K562 (cell line): ENCODE measurements around the gene RALA. TPM values are rescaled to one million over a fixed set of nuclear protein-coding genes. Genes with fewer than 3 reads are reported as not detected.

Experiments
- ARID2 ChIP-seq: fragments of 450-650 bp; IDR thresholded peaks from 2 replicates; pipeline ENCODE4 v1.6.1; 2017; ENCODE audit warnings: antibody characterized with exemption, mild to moderate bottlenecking
- BCL6 ChIP-seq: fragments of 250-450 bp; sonication (Bioruptor Pico); IDR thresholded peaks from 2 replicates; pipeline ENCODE4 v1.4.0; 2020
- CEBPG ChIP-seq, 3 experiments: fragments of 200-800 bp in 1 of 3; sonication (Bioruptor generic) in 1 of 3; sonication (generic) in 1 of 3; formaldehyde crosslinking in 1 of 3; IDR thresholded peaks in 2 of 3; conservative IDR thresholded peaks in 1 of 3; 2 replicates each; pipeline versions ENCODE4 v1.6.1 to v1.8.0; 2016 to 2022; ENCODE audit warnings: missing compliant biosample characterization in 2 of 3, missing genetic modification characterization in 2 of 3, mild to moderate bottlenecking in 1 of 3, missing genetic modification reagents in 1 of 3
- DPF2 ChIP-seq: fragments of 450-650 bp; IDR thresholded peaks from 2 replicates; pipeline ENCODE4 v1.6.1; 2016
- GABPB1 ChIP-seq: sonication (generic); formaldehyde crosslinking; IDR thresholded peaks from 2 replicates; pipeline ENCODE4 v1.8.0; 2022; ENCODE audit warnings: mild to moderate bottlenecking, missing genetic modification reagents
- NCOA1 ChIP-seq: fragments of 450-650 bp; IDR thresholded peaks from 2 replicates; pipeline ENCODE4 v1.6.1; 2016; ENCODE audit warnings: low read depth
- POLR2AphosphoS5 ChIP-seq: IDR thresholded peaks from 2 replicates; pipeline ENCODE4 v1.6.1; 2011; ENCODE audit warnings: mild to moderate bottlenecking, low read depth, low read length, moderate library complexity; ENCODE audit not compliant: control insufficient read depth, insufficient read depth
- POU5F1 ChIP-seq: fragments of 150-350 bp; IDR thresholded peaks from 2 replicates; pipeline ENCODE4 v1.6.1; 2014; ENCODE audit warnings: borderline replicate concordance, low read length, low read depth, mild to moderate bottlenecking; ENCODE audit not compliant: partially characterized antibody
- RREB1 ChIP-seq: fragments of 250-450 bp; sonication (Bioruptor Pico); IDR thresholded peaks from 2 replicates; pipeline ENCODE4 v1.4.0; 2020
- SAFB ChIP-seq: fragments of 200-400 bp; formaldehyde crosslinking; IDR thresholded peaks from 2 replicates; pipeline ENCODE4 v1.6.1; 2017; ENCODE audit warnings: low read depth, low read length, borderline replicate concordance
- SMARCB1 ChIP-seq: IDR thresholded peaks from 2 replicates; pipeline ENCODE4 v1.6.1; 2011; ENCODE audit warnings: improper control_type of control experiment, low read depth; ENCODE audit not compliant: insufficient read length
- THAP7 ChIP-seq: fragments of 250-450 bp; sonication (Bioruptor Pico); IDR thresholded peaks from 2 replicates; pipeline ENCODE4 v1.5.0; 2021
- ZNF253 ChIP-seq: fragments of 250-450 bp; sonication (Bioruptor Pico); conservative IDR thresholded peaks from 2 replicates; pipeline ENCODE4 v1.6.1; 2021; ENCODE audit warnings: mild to moderate bottlenecking
- ZNF431 ChIP-seq: sonication (generic); formaldehyde crosslinking; IDR thresholded peaks from 2 replicates; pipeline ENCODE4 v1.8.0; 2022; ENCODE audit warnings: mild to moderate bottlenecking, missing genetic modification reagents
- ZNF583 ChIP-seq: fragments of 250-450 bp; sonication (Bioruptor Pico); IDR thresholded peaks from 2 replicates; pipeline ENCODE4 v1.4.0; 2020
- ZNF584 ChIP-seq: fragments of 200-800 bp; sonication (Bioruptor generic); IDR thresholded peaks from 2 replicates; pipeline ENCODE4 v1.6.1; 2016; ENCODE audit warnings: low read depth, mild to moderate bottlenecking, missing genetic modification characterization, missing compliant biosample characterization
- ZNF696 ChIP-seq: fragments of 250-450 bp; sonication (Bioruptor Pico); conservative IDR thresholded peaks from 2 replicates; pipeline ENCODE4 v1.4.0; 2020; ENCODE audit warnings: mild to moderate bottlenecking, moderate library complexity
- polyA plus RNA-seq, 8 experiments: library from polyadenylated mRNA; depleted of rRNA in 4 of 8; stranded (reverse) in 5 of 8; unstranded in 3 of 8; fragments of >200 nt; fragmentation: Nextera tagmentation in 2 of 8; fragmentation: Illumina TruSeq in 1 of 8; extraction: Ambion mirVana in 2 of 8; extraction: Trizol in 1 of 8; gene quantifications; 2 replicates each; pipeline versions ENCODE4 v1.2.1 to v1.2.3, GENCODE V29; 2011 to 2014; ENCODE audit warnings: inconsistent platforms in 1 of 8, missing spikeins in 1 of 8
- total RNA-seq, 7 experiments: library from RNA; depleted of rRNA in 6 of 7; stranded (reverse); fragments of >200 nt in 6 of 7; fragmentation: Illumina TruSeq in 2 of 7; extraction: Trizol in 2 of 7; gene quantifications; 2 replicates each; pipeline versions ENCODE4 v1.2.1 to v1.2.3, GENCODE V29; 2011 to 2021; ENCODE audit warnings: low replicate concordance in 1 of 7
- TF ChIP-seq, protein P1 (sequence below): fragments of 450-650 bp; conservative IDR thresholded peaks from 2 replicates; pipeline ENCODE4 v1.6.1; 2016; ENCODE audit warnings: missing genetic modification characterization, low read depth, mild to moderate bottlenecking, missing compliant biosample characterization, moderate library complexity

RALA gene
- total and polyA plus RNA-seq, 9 of the 15 experiments (the other 6 are each of a cell fraction or from before 2014, with no cell fraction given): 7.2 to 28.0 (median 25.7) TPM

GRCh38 chr7:39589323-39590111 lies 33.9 kb upstream of the RALA start (continued):
- TF ChIP-seq ZNF583 (CRISPR knock-in tag): peak; percentile 71; the same call in 1 of the 2 replicates
- TF ChIP-seq, protein P1, sequence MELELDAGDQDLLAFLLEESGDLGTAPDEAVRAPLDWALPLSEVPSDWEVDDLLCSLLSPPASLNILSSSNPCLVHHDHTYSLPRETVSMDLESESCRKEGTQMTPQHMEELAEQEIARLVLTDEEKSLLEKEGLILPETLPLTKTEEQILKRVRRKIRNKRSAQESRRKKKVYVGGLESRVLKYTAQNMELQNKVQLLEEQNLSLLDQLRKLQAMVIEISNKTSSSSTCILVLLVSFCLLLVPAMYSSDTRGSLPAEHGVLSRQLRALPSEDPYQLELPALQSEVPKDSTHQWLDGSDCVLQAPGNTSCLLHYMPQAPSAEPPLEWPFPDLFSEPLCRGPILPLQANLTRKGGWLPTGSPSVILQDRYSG (tag): no peak
- TF ChIP-seq POLR2AphosphoS5: no peak
- TF ChIP-seq CEBPG (CRISPR knock-in tag; IDR thresholded peaks at IDR 0.05): no peak
- peak; percentile 19 to 37; a peak in 3 of 4 replicates for TF ChIP-seq CEBPG (tag; conservative IDR thresholded peaks at IDR 0.05 in 1 of 2, IDR thresholded peaks at IDR 0.05 in 1 of 2)
- TF ChIP-seq ARID2: no peak
- TF ChIP-seq ZNF696: no peak
- no peak for TF ChIP-seq THAP7 (CRISPR knock-in tag)
- TF ChIP-seq GABPB1 (CRISPR knock-in tag): no peak
- TF ChIP-seq DPF2: peak; percentile 97
- TF ChIP-seq NCOA1: peak; percentile 75; the same call in 1 of the 2 replicates
- no peak for TF ChIP-seq POU5F1
- no peak for TF ChIP-seq SMARCB1
- peak; percentile 60; the same call in 1 of the 2 replicates for TF ChIP-seq ZNF584 (CRISPR knock-in tag)
- no peak for TF ChIP-seq BCL6 (CRISPR knock-in tag)
- no peak for TF ChIP-seq ZNF431 (CRISPR knock-in tag)
- no peak for TF ChIP-seq SAFB
- TF ChIP-seq RREB1: no peak
- no peak for TF ChIP-seq ZNF253
